DND-41 (cell line): ENCODE measurements around the gene FOXO3.

ENCODE experiments used
- CTCF ChIP-seq: IDR thresholded peaks from 2 replicates; pipeline ENCODE4 v1.5.1; 2012; ENCODE audit warnings: borderline replicate concordance, low read length, moderate library complexity, mild to moderate bottlenecking; ENCODE audit not compliant: poor library complexity, severe bottlenecking; ENCODE audit errors: extremely low read depth
- EZH2 ChIP-seq: IDR thresholded peaks from 3 replicates; pipeline ENCODE4 v1.6.1; 2012; ENCODE audit warnings: borderline replicate concordance, low read depth, mild to moderate bottlenecking, moderate library complexity, low read length, inconsistent platforms; ENCODE audit not compliant: severe bottlenecking

DNA sequence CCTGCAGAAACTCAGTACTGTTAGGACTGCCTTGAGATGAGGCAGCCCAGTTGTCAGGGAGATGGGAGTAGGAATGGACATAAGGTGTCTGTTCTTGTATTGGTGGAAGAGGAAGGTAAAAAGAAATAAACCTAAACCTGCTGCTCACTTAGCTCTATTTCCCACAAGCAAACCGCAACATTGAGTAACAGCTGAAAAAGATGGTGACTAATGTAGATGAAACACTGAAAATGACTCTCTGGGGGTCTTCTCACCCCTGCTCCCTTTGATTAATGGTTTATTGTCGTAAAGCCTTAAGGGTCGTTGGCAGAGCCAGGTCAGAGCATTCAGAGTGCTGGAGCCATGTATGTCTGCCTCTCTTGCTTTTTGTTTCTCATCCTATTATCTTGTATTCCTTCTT, 87.5 kb downstream of the FOXO3 start:
- TF ChIP-seq EZH2 (no peak), CTCF (no peak)
